ENCODE results near the gene BLTP2.

GRCh38 chr17:28597606-28598383 lies 47.2 kb downstream of the BLTP2 start:
- TF ChIP-seq EZH2 (IDR thresholded peaks at IDR 0.05) (no peak), POLR2AphosphoS5 (IDR thresholded peaks at IDR 0.05; ENCODE audit: borderline replicate concordance, low read depth, low read length) (no peak)

All from SK-N-MC (cell line).